Left colon (tissue), 2 donors: ENCODE results near the gene RAB3GAP1. TPM values are rescaled to one million over a fixed set of nuclear protein-coding genes. Genes with fewer than 3 reads are reported as not detected.

Experiments used
- ATAC-seq: fragments of 200-7000 bp; cut with Tn5 transposase; one replicate; pipeline ENCODE4 v1.9.1; 2020; ENCODE audit warnings: mild to moderate bottlenecking, moderate library complexity
- DNase-seq, 2 donors: peaks; one replicate each; pipeline ENCODE4 v3.0.0-alpha.2; 2020
- intact Hi-C, 2 donors: fragments of 100-400 bp; cut with DNase I in 1 of 2; cut with micrococcal nuclease in 1 of 2; formaldehyde crosslinking; loops; one replicate each; pipeline versions ENCODE4 v1.11.2 to v1.14.0; 2022; cut with DNase I, micrococcal nuclease
- total RNA-seq, 2 donors: library from RNA; stranded (reverse); fragmentation: NEBNext Ultra II Directional; extraction: Animal tissue kit (Norgen Biotek cat#: 25700); gene quantifications; one replicate each; pipeline ENCODE4 v1.2.1, GENCODE V29; 2021
- donor health status: DM: no; HTN: no; CAD: no.
- donor health status: DM: yes; HTN: yes; CAD: no.

Gene RAB3GAP1
- total RNA-seq, 2 donors from 2014 or later: 41.1 to 42.9 TPM

- intact Hi-C loops: loop anchor here in 1 of 2 donors (10.0 kb wide), 1 partner anchor 614 kb away; no protein-coding TSS in a partner anchor
- ATAC-seq: peak; percentile 81
- DNase-seq: no peak
Observed at GRCh38 chr2:135150725-135151124, 98.6 kb downstream of the RAB3GAP1 start.

- ATAC-seq: no peak
- intact Hi-C loops: loop anchor here in 1 of 2 donors (10.0 kb wide), 1 partner anchor 613 kb away; no protein-coding TSS in a partner anchor
- no peak for DNase-seq
Observed at GRCh38 chr2:135151615-135152014, 99.5 kb downstream of the RAB3GAP1 start.

DNA sequence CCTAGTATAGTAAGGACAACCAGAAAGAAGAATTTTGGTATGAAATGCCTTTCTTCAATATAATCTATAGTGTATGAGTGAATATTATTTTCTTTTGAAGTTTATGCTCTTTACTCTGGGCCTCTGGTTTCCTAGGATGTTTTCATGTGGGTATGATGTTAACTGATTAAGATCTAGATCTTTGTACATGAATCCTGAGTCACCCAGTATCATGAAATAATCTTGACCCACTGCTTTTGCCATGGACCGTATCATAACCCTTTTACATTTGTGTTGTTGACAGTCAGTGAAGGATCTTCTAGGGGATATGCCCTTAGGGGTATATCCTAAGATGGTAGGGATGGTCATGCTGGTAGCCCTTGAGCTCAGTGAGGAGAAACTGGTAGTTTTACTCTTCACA lies 100.3 kb downstream of the RAB3GAP1 start:
- intact Hi-C loops: loop anchor here in 1 of 2 donors (10.0 kb wide), 1 partner anchor 612 kb away; no protein-coding TSS in a partner anchor
- no peak for DNase-seq
- ATAC-seq: no peak

GRCh38 chr2:135154962-135155361 lies 102.9 kb downstream of the RAB3GAP1 start:
- intact Hi-C loops: loop anchor here in 1 of 2 donors (10.0 kb wide), 1 partner anchor 610 kb away; no protein-coding TSS in a partner anchor
- ATAC-seq (no peak), DNase-seq (no peak)

- ATAC-seq (no peak), DNase-seq (no peak)
- intact Hi-C loops: loop anchor here in 1 of 2 donors (10.0 kb wide), 1 partner anchor 607 kb away; no protein-coding TSS in a partner anchor
Observed at GRCh38 chr2:135157856-135158255, 105.8 kb downstream of the RAB3GAP1 start.

DNA sequence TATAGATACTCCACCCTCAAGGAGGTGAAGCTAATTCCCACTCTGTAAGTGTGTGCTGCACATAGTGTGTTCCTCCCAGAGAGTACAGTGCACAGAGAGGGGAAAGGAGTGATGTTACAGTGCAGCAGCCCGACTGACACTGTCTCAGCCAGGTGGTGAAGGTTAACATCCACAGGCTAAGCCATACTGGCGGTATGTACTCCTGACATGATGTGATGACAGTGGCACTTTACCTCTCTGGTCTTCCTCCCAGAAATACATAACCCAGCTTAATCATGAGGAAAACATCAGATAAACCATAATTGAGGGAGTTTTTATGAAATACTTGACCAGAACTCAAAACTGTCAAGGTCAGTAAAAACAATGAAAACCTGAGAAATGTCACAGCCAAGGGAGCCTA lies 107.1 kb downstream of the RAB3GAP1 start:
- intact Hi-C loops: loop anchor here in 1 of 2 donors (10.0 kb wide), 1 partner anchor 606 kb away; no protein-coding TSS in a partner anchor
- DNase-seq: no peak
- no peak for ATAC-seq

- DNase-seq (no peak), ATAC-seq (no peak)
- intact Hi-C loops: no loop called here
Observed at GRCh38 chr2:135162377-135162776, 110.3 kb downstream of the RAB3GAP1 start.

DNA sequence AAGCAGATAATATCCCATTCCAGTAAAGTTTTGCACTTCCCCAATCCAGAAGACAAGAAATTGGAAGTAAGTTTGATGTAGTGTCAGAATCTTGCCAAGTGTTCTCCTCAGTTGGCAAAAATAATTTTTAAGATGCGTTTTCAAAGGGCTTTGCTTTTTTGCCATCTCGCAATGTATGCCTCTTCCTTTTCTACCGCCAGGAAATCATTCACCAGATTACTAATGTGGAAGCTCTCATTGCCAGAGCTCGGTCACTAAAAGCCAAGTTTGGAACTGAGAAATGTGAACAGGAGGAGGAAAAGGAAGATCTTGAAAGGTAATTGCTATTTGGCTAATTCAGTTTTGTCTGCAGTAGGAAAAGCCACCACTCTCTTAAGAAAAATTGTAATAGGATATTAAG lies 110.7 kb downstream of the RAB3GAP1 start:
- DNase-seq: no peak
- intact Hi-C loops: no loop called here
- ATAC-seq: no peak

DNA sequence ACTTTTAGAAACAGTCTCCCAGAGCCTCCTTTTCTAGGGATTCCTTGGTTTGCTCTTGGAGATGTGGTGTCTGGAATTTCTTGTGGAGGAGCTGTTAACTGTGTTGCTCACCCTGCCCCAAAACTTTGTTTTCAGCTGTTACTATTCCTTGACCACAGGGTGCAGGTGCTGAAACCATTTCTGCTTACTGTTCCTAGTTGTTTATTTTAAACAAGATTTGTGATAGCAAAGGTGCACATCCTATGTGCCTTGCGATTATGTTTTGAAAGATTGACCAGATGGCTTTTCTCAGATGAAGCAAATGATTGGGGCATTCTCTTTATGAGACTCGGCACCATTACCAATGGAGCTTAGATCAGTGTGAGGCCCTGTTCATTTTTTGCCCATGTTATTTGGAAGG lies 111.2 kb downstream of the RAB3GAP1 start:
- DNase-seq (no peak), ATAC-seq (no peak)
- intact Hi-C loops: no loop called here

GRCh38 chr2:135163901-135164300 lies 111.8 kb downstream of the RAB3GAP1 start:
- intact Hi-C loops: no loop called here
- no peak for ATAC-seq
- no peak for DNase-seq

- intact Hi-C loops: no loop called here
- ATAC-seq (no peak), DNase-seq (no peak)
Observed at GRCh38 chr2:135164431-135164830, 112.3 kb downstream of the RAB3GAP1 start.

GRCh38 chr2:135167273-135167672 lies 115.2 kb downstream of the RAB3GAP1 start:
- no peak for DNase-seq
- intact Hi-C loops: no loop called here
- no peak for ATAC-seq

DNA sequence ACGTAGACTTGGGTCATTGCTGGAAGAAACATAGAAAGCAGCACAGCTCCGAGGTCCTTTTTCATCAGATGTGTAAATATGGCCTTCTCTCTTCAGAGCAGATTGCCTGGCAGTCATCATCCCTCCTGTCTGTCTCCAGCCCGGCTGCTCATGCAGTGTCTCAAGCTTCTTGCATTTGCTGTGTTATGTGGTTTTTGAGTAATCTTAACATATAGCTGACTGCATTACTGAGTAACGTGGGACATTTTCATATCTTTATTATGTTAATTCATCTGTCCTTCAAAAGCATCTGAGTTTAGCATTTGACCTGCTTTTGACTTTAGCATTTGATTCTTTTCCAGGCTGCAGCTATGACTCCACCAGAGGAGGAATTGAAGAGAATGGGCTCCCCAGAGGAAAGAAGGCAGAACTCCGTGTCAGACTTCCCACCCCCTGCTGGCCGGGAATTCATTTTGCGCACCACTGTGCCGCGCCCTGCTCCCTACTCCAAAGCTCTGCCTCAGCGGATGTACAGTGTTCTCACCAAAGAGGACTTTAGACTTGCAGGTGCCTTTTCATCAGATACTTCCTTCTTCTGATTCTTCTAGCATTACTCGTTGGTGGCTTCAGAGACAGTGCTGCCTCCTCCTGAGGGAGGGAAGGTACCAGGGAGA lies 116.2 kb downstream of the RAB3GAP1 start:
- DNase-seq: peak in 1 of 2 donors; percentile 30
- ATAC-seq: peak; percentile 91
- intact Hi-C loops: no loop called here

DNA sequence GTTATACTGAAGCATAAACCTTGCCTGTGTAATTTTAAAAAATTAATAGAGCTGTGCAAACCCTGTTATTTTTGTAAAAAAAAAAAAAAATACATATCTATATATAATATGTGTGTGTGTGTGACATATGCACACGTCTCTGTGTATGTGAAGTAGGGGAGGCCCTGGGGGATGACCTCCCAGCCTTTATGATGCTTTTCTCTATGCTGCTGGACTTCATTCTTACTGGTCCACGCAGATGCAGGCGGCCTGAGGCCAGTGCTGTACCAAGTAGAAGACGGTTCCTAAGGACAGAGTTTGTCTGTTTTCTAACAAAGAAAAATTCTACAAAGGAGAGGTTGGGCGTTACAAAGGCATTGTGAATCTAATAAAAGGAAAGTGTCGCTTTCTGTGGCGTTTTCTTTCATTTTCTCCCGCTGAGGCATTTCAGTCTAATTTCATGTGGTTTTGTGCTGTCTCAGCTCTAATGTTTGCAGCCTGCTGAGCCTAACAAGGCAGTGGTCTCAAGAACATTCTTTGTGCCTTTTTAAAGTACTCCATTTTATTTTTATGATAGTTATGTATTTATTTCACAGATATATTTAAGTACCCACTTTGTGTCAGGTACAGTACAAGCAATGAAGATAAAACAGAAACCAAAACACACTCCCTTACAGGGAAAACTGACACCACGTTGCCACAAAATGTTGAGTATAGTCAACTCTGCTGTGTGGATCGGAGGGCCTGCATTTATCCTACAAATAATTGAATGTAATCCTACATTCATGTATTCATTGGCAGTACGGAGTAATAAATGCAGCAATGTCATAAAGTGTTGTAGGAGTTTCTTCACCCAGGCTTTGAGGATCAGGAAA lies 118.0 kb downstream of the RAB3GAP1 start:
- intact Hi-C loops: no loop called here
- no peak for DNase-seq
- ATAC-seq: no peak

- no peak for ATAC-seq
- intact Hi-C loops: no loop called here
- no peak for DNase-seq
Observed at GRCh38 chr2:135174049-135174809, 122.1 kb downstream of the RAB3GAP1 start.

DNA sequence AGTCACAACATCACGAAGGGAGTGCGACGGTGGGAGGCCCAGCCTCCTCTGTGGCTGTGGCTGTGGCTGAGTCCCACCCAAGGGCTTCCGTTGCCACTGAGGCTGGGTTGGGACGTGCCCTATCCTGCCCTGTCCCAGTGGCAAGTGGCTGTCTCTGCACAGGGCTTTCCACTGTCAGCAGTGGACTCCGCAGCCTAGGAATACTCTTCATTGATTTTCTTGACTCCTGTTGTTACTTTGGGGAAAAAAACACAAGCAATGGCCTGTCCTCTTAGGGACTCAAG lies 122.7 kb downstream of the RAB3GAP1 start:
- no peak for ATAC-seq
- intact Hi-C loops: no loop called here
- DNase-seq: no peak

- DNase-seq (no peak), ATAC-seq (no peak)
- intact Hi-C loops: no loop called here
Observed at GRCh38 chr2:135175177-135175576, 123.1 kb downstream of the RAB3GAP1 start.

DNA sequence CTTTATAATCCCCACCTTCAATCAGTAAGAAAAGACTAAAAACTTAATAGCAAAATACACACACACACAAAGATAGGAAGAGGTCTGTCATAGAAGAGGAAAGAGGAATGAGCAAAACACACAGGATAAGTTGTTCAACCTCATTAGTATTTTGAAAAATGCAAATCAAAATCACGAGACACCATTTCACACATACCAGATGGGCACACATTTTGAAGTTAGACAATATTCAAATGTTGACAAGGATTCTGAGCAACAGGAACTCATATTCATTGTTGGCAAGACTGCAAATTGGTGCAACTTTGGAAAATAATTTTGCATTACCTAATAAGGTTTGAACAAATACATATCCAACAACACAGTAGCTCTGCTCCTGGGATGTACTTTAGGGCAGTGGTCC lies 127.6 kb downstream of the RAB3GAP1 start:
- ATAC-seq (no peak), DNase-seq (no peak)
- intact Hi-C loops: no loop called here

DNA sequence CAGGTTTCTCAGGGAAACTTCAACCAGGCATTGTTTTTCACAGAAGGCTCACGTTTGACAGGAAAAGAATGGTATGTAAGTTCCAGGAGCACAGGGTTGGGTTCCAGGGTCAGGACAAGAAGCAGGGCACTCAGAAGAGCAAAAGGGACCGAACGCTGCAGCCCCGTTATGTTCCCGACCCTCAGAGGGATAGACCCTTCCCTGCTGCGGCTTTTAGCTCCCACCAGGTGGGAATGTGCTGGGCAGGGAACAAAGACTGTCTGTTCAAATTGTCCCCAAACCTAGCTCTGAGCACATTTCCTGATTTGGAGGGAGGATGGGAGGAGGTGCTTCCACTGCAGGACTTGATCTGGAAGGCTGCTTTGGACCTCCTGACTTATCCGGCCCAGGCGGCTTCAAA lies 130.1 kb downstream of the RAB3GAP1 start:
- DNase-seq (no peak), ATAC-seq (no peak)
- intact Hi-C loops: no loop called here
